ENCODE data around the gene VPS37C. TPM values are rescaled to one million over a fixed set of nuclear protein-coding genes. Genes with fewer than 3 reads are reported as not detected.

VPS37C gene
- total and polyA plus RNA-seq, 9 of the 15 experiments (the other 6 are each of a cell fraction or from before 2014, with no cell fraction given), result 0.62 to 29.8 (median 11.5) TPM

- Histone ChIP-seq H3K27me3 (ENCODE audit: control insufficient read depth in 2 of 2, insufficient read depth in 2 of 2, low read length in 2 of 2) (no peaks in the 10 kb centered on the region), H3K4me2 (ENCODE audit: insufficient read depth, low read length) (no peak overlapping the region), H2AFZ (ENCODE audit: low read depth, low read length) (no peak overlapping the region), H4K20me1 (replicated peaks; ENCODE audit: control insufficient read depth, insufficient read depth, low read length) (peaks cover 5% of the 10 kb centered on the region; the same call in 1 of the 2 replicates), H3K4me3 (no peak overlapping the region), H3K4me1 (replicated peaks in 1 of 2; ENCODE audit: control insufficient read depth in 2 of 2, insufficient read depth in 2 of 2, low read length in 2 of 2) (peaks cover 0 to 11% of the 10 kb centered on the region in 2 experiments; a peak in 2 of 5 replicates), H3K9me1 (ENCODE audit: control insufficient read depth, insufficient read depth, low read length) (peaks cover 6% of the 10 kb centered on the region), H3K79me2 (ENCODE audit: control insufficient read depth, insufficient read depth, low read length) (no peaks in the 10 kb centered on the region), H3K27ac (ENCODE audit: extremely low read depth, low read depth, low read length) (no peak overlapping the region), H3K36me3 (ENCODE audit: control insufficient read depth, insufficient read depth, low read length) (peaks cover 24% of the 10 kb centered on the region; the same call in 2 of the 3 replicates), H3K9ac (ENCODE audit: insufficient read depth in 1 of 2, low read depth in 2 of 2, low read length in 2 of 2) (peak overlapping the region in 1 of 2 experiments; percentile 12; a peak in 2 of 4 replicates), H3K9me3 (replicated peaks; ENCODE audit: control insufficient read depth, insufficient read depth, low read depth, low read length) (no peaks in the 10 kb centered on the region)
- intact Hi-C loops (cut with micrococcal nuclease) (loop anchor here (5.0 kb wide), 1 partner anchor 255 kb away; no protein-coding TSS in a partner anchor), in situ Hi-C loops (cut with MboI) (no loop called here)
- ChIA-PET POLR2A (no interaction called here), CTCF (ENCODE audit: low intra/inter-chr PET ratio) (no interaction called here)
- ATAC-seq, result no peak
- DNase-seq (ENCODE audit: extremely low read depth in 1 of 4, low spot score in 3 of 4), result no peak
- TF ChIP-seq, protein P1, sequence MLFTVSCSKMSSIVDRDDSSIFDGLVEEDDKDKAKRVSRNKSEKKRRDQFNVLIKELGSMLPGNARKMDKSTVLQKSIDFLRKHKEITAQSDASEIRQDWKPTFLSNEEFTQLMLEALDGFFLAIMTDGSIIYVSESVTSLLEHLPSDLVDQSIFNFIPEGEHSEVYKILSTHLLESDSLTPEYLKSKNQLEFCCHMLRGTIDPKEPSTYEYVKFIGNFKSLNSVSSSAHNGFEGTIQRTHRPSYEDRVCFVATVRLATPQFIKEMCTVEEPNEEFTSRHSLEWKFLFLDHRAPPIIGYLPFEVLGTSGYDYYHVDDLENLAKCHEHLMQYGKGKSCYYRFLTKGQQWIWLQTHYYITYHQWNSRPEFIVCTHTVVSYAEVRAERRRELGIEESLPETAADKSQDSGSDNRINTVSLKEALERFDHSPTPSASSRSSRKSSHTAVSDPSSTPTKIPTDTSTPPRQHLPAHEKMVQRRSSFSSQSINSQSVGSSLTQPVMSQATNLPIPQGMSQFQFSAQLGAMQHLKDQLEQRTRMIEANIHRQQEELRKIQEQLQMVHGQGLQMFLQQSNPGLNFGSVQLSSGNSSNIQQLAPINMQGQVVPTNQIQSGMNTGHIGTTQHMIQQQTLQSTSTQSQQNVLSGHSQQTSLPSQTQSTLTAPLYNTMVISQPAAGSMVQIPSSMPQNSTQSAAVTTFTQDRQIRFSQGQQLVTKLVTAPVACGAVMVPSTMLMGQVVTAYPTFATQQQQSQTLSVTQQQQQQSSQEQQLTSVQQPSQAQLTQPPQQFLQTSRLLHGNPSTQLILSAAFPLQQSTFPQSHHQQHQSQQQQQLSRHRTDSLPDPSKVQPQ (CRISPR knock-in tag; IDR thresholded peaks at IDR 0.05; ENCODE audit: borderline replicate concordance), result no peak
- TF ChIP-seq SP1 (CRISPR knock-in tag; IDR thresholded peaks at IDR 0.05) (no peak), NFIC (IDR thresholded peaks at IDR 0.05) (peak; percentile 93), SMAD2 (IDR thresholded peaks at IDR 0.05; ENCODE audit: low read depth, low read length) (no peak), RFX5 (IDR thresholded peaks at IDR 0.05; ENCODE audit: low read depth, low read length) (no peak), KAT8 (IDR thresholded peaks at IDR 0.05; ENCODE audit: low read depth) (no peak), NBN (IDR thresholded peaks at IDR 0.05; ENCODE audit: low read depth) (no peak), ELK1 (CRISPR knock-in tag; IDR thresholded peaks at IDR 0.05) (no peak), CCNT2 (IDR thresholded peaks at IDR 0.05; ENCODE audit: borderline replicate concordance, extremely low read depth, insufficient read length, low read depth, low read length) (no peak), ELF1 (tag; IDR thresholded peaks at IDR 0.05) (no peak), ZNF398 (CRISPR knock-in tag; IDR thresholded peaks at IDR 0.05) (no peak), HDAC2 (IDR thresholded peaks at IDR 0.05) (no peak), SRF (CRISPR knock-in tag; IDR thresholded peaks at IDR 0.05) (no peak), ETS1 (conservative IDR thresholded peaks at IDR 0.05; ENCODE audit: control insufficient read depth, low read depth, low read length) (no peak), RAD51 (IDR thresholded peaks at IDR 0.05; ENCODE audit: borderline replicate concordance, low read depth) (no peak), NFIX (CRISPR knock-in tag; IDR thresholded peaks at IDR 0.05; ENCODE audit: low read depth) (peak; percentile 55)
- BruUV-seq (replicated peaks), result no TSS peak
- 70% methylated on average over 5 of the region's 5 CpGs for WGBS (ENCODE audit: insufficient coverage, low coverage, missing lambda C conversion rate)
- no peak for FAIRE-seq
Measured at GRCh38 chr11:61132646-61133045, 28.6 kb downstream of the VPS37C start.
